HG02759 (cell line): ENCODE data around the gene WTAP.
"Not testable (repeated sequence)": the region's sequence is repeated elsewhere in the genome, so short reads cannot be mapped to it uniquely, and the experiment has no call there.

Source experiments
- ATAC-seq: cut with Tn5 transposase; IDR thresholded peaks from one replicate; pipeline ENCODE4 v1.9.1; 2021; ENCODE audit warnings: mild to moderate bottlenecking, moderate library complexity; ENCODE audit not compliant: unreplicated experiment

WTAP gene

DNA sequence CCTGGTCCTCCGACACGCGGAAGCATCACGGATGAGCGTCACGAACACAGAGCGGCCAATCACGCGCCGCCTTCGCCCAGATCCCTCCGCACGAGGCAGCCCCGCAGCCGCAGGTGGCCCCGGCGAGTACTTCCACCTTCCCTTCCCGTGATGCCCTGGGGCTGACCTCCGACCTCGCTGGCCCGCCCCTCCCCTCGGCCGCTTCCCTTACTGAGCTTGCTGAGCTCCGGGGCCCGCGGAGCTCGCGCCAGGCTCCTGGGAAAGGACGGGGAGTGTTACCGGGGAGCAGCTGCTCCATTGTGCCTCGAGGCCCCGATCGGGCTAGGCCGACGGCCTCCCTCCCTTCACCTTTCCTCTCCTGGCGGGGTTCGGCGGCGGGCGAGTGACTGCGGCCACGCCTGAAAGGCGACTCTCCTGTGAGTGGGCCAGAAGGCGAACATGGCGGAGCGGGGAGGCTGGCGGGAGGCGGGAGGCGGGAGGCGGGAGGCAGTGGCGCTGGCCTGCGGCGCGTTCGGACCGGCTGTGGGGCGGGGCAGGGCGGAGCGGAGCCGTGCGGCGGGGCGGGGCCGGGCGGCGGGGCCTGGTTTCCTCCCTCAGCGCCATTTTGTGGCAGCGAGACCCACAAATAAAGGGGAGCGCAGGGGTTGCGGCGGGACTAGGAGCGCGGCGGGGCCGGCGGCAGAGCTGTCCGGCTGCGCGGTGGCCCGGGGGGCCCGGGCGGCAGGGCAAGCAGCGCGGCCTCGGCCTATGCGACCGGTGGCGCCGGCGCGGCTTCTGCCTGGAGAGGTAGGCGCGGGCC lies at the start of gene WTAP:
TSS of gene WTAP (plus strand) at position 589 of the 799 bp plus-strand sequence. CDS start 8,760 bp downstream, outside the sequence.
- peak; percentile 83 for ATAC-seq

GRCh38 chr6:159677506-159678165 lies 49.7 kb upstream of the WTAP start:
- ATAC-seq: no peak

DNA sequence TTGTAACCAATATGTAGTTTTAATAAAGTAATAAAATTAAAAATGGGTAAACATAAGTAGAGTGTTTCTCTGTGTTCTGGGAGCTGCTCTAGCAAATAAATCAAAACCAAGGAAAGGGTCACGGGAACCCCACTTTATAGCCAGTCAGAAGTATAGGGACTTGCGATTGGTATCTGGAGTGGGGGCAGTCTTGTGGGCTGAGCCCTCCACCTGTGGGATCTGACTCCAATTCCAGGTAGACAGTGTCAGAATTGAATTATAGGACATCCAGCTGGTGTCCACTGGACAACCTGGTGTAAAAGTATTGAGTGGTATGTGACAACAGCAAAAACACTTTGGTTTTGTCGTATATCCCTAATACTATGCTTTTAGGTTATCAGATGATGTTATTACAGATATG lies 48.7 kb upstream of the WTAP start:
- no peak for ATAC-seq

DNA sequence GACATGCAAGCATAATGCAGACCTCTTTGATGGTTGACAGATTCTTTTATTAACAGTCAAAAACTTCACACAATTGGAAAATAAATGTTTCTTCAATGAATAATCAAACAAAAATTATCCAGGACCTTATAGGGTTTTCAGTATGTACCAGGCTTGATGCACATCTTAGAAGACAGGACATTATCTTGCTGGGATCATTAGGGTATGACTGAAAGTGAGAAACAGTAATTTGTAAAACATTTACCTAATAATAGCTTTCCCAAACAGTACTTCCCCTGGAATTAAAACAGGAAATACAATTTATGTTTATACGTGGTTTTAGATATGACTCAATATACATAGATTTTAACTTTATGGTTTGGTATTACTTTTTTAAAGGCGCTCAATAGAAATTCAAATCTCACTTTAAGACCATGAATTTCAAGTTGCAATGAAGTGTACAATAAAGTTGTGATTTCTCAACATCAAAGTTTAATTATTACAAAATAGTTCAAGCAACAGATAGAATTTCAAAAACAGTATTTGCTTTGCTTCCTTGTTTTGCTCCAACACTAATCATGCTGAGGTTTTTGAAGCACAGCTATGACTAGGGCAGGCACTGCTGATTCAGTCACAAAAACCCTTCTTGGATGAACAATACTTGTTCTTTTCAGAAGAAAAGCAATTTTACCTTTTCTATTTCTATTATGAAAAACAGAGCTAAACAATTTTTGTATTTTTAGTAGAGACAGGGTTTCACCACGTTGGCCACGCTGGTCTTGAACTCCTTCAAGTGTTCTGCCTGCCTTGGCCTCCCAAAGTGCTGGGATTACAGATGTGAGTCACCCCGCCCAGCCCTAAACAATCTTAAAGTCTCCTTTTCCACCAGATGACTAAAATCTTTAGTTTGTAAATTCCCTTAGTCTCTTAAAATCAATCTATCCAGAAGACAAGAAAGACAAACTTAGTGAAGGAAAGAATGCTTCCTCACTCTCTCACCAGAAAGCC lies 47.9 kb upstream of the WTAP start:
- ATAC-seq: peak; percentile 58

GRCh38 chr6:159680104-159680503 lies 47.2 kb upstream of the WTAP start:
- ATAC-seq: no peak

GRCh38 chr6:159681191-159681880 lies 46.0 kb upstream of the WTAP start:
- ATAC-seq: no peak

DNA sequence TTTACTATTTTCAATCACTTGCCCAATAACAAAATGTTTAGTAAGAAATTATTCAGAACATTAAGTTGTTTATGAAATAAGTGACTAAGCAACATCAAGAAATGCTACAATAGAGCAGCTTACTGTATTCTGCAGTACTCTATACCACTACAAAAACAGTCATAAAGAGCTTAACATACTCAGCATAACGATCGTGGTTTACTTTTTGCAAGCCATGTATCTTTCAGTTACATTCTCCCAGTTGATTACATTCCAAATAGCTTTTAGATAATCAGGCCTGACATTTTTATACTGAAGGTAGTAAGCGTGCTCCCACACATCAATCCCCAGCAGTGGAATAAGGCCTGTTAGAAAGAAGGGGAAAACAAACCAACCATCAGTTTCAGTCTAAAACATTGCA lies 45.0 kb upstream of the WTAP start:
- no peak for ATAC-seq

GRCh38 chr6:159682810-159683209 lies 44.5 kb upstream of the WTAP start:
- ATAC-seq: no peak

GRCh38 chr6:159684013-159684304 lies 43.3 kb upstream of the WTAP start:
- ATAC-seq: no peak

DNA sequence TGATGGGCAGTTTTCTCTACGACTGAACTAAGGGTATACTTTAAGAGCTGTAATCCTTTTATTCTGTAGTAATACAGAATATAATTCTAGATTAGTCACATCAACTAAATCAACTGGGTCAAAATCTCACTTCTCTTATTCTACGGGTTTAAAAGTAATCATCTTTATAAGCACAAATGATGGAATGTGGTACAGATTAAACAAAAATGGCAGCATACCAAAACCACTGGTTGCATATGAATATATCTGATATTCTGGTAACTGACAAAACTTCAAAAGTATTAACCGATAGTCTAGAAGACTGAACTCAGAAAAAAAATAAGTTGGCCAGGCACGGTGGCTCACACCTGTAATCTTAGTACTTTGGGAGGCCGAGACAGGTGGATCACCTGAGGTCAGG lies 41.3 kb upstream of the WTAP start:
- ATAC-seq: no peak

DNA sequence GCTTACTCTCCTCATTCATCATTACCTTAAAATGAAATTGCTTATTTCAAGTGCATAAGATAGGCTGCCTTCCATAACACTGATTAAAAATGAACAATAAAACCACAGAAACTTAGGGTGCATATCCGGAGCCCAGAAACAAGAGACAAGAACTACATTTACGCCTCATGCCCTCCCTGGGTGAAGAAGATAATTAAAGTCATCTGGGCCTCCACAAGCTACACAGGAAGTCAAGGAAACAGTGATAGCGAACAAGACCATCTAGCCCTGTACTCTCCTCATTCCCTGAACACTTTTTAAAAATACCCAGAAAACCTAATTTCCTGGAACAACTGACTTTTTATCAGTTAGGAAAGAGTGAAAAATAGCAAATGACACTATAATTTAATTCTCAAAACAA lies 40.6 kb upstream of the WTAP start:
- ATAC-seq: no peak

DNA sequence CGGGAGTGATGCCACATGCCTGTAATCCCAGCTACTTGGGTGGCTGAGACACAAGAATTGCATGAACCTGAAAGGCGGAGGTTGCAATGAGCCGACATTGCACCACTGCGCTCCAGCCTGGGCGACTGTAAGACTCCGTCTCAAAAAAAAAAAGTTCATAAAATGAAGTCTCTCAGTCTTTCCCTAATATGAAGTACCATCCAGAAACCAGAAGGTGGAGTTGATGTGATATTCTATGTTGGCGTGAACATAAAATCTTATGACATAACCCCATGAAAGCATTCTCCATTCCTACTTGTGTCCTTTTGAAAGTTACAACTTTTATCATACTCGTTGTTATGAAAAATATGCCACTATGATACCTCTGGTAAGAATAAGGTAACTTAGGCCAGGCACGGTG lies 40.0 kb upstream of the WTAP start:
- ATAC-seq: no peak

DNA sequence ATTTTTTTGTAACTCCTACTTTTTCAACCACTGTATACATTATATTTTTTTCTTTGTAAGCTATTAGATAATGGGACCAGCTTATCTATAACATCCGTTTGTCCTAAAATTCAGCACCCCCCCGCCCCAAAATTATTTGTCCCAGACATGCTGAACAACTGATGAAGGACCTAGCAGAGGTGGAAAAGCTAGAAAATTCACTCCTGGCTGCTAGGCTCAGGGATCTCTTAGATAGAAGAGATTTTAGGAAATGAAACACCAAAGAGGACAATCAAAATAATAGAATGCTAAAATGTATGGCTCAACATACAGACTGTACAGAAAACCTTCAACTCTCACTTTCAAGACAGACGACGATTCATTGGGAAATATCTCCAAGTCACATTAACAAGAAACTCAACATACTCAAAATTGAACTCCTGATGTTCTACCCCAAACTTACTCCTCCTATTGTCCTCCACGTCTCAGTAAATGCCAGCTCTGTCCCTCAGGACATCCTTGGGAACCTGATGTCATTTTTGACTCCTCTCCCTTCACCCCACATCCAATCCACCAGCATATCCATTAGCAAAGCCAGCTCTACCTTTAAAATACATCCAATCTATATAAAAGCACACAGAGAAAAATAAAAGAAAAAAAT lies 38.9 kb upstream of the WTAP start:
- no peak for ATAC-seq

GRCh38 chr6:159689001-159689400 lies 38.3 kb upstream of the WTAP start:
- ATAC-seq: no peak

DNA sequence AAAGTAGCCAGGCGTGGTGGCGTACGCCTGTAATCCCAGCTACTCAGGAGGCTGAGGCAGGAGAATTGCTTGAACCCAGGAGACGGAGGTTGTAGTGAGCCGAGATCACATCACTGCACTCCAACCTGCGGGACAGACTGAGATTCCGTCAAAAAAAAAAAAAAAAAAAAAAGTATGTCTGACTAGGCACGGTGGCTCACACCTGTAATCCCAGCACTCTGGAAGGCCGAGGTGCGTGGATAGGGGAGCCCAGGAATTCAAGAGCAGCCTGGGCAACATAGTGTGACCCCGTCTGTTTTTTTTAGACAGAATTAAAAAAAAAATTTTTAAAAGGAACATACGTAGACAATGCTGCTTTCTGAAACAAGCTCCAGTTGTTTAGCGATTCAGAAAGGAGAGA lies 37.2 kb upstream of the WTAP start:
- not testable (repeated sequence) for ATAC-seq

GRCh38 chr6:159691133-159691962 lies 36.0 kb upstream of the WTAP start:
- ATAC-seq: no peak

GRCh38 chr6:159691963-159692287 lies 35.4 kb upstream of the WTAP start:
- ATAC-seq: no peak

GRCh38 chr6:159692303-159693127 lies 34.8 kb upstream of the WTAP start:
- peak; percentile 32 for ATAC-seq
